Epithelial cell of esophagus (primary cell): ENCODE measurements around the gene MGAT5B.

Experiments
- DNase-seq: peaks from one replicate; pipeline ENCODE4 v3.0.0; 2010; ENCODE audit warnings: low read depth
- H3K4me3 ChIP-seq: 2 replicates; pipeline ENCODE4 v1.5.1; 2011; ENCODE audit warnings: mild to moderate bottlenecking, low read length, control low read depth
- CTCF ChIP-seq: IDR thresholded peaks from 2 replicates; pipeline ENCODE4 v1.5.1; 2011; ENCODE audit warnings: low read depth, mild to moderate bottlenecking, low read length, control low read depth, inconsistent platforms; ENCODE audit not compliant: insufficient read depth; ENCODE audit errors: missing control alignments

MGAT5B gene

DNA sequence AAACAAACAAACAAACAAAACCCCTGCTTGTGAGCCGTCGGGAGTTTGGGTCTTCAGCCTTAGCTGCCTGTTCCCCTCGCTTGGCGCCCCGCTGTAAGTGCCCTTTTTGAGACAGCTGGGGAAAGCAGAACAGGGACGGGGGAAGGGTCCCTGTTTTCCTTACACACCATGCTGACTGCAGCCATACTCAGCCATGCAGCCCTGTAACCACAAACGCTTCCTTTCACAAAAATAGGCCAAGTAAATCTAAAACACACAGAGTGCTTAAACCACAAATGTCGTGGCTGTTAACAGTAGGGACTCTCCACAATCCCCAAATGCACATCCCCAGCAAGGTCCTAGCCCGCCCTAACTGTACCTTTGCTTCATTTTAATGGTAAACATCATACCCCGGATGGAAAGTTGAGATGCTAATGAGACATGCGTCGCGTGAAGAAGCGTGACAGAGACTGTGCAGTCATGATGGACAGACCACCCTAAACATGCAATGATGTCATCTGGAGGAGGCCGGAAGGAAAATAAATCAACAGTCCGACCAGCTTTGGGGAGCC is 129.9 kb downstream of the MGAT5B start:
- H3K4me3 ChIP-seq, result no peak overlapping the region
- no peak for TF ChIP-seq CTCF
- DNase-seq, result no peak

- no peak for DNase-seq
- no peak for TF ChIP-seq CTCF
- H3K4me3 ChIP-seq, result no peak overlapping the region
Observed at GRCh38 chr17:76998839-76999238, 130.6 kb downstream of the MGAT5B start.
